ENCODE results near the gene SGCE. TPM values are rescaled to one million over a fixed set of nuclear protein-coding genes. Genes with fewer than 3 reads are reported as not detected.

Gene SGCE
- polyA plus RNA-seq, 1 experiment = 64.0 TPM

- CTCF ChIA-PET = no interaction called here
- TF ChIP-seq, protein P1, sequence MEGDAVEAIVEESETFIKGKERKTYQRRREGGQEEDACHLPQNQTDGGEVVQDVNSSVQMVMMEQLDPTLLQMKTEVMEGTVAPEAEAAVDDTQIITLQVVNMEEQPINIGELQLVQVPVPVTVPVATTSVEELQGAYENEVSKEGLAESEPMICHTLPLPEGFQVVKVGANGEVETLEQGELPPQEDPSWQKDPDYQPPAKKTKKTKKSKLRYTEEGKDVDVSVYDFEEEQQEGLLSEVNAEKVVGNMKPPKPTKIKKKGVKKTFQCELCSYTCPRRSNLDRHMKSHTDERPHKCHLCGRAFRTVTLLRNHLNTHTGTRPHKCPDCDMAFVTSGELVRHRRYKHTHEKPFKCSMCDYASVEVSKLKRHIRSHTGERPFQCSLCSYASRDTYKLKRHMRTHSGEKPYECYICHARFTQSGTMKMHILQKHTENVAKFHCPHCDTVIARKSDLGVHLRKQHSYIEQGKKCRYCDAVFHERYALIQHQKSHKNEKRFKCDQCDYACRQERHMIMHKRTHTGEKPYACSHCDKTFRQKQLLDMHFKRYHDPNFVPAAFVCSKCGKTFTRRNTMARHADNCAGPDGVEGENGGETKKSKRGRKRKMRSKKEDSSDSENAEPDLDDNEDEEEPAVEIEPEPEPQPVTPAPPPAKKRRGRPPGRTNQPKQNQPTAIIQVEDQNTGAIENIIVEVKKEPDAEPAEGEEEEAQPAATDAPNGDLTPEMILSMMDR (IDR thresholded peaks at IDR 0.05; ENCODE audit: insufficient read depth, low read depth, low read length) = no peak
- no peaks in the 10 kb centered on the region for H3K27me3 ChIP-seq (ENCODE audit: control insufficient read depth, insufficient read depth, low read length)
- H3K4me3 ChIP-seq (ENCODE audit: low read depth, low read length) = no peak overlapping the region
- DNase-seq (ENCODE audit: low read depth) = no peak
- POLR2A ChIA-PET = no interaction called here
- H3K36me3 ChIP-seq (ENCODE audit: control insufficient read depth, insufficient read depth, low read length) = 0 out of 2 replicates have a peak, but pooled peaks cover 2% of the 10 kb centered on the region
These were observed 53.8 kb downstream of the SGCE start for GRCh38 chr7:94602181-94602580.

GRCh38 chr7:94600267-94600666, 55.7 kb downstream of the SGCE start:
- ChIA-PET CTCF (no interaction called here), POLR2A (no interaction called here)
- Histone ChIP-seq H3K4me3 (ENCODE audit: low read depth, low read length) (no peak overlapping the region), H3K36me3 (ENCODE audit: control insufficient read depth, insufficient read depth, low read length) (0 out of 2 replicates have a peak, but pooled peaks cover 2% of the 10 kb centered on the region), H3K27me3 (ENCODE audit: control insufficient read depth, insufficient read depth, low read length) (no peaks in the 10 kb centered on the region)
- TF ChIP-seq, protein P1 (IDR thresholded peaks at IDR 0.05; ENCODE audit: insufficient read depth, low read depth, low read length) = no peak
- no peak for DNase-seq (ENCODE audit: low read depth)

DNA sequence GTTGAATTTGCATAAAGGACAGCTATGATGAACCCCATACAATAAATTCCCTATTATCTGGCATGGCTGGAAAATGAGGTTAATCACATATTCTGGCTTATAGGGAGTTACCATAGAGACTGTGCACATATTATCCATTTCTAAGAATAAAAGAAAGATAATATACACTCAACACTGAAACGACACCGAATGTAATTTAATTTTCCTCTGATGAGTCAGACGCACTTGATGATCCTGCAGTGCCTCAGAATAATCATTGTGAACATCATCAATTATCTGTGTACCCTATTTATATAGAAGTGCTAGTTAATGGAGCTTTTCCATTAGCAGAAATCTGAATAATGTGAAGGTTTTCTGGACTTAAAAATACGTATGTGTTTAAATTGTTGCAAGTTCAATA, 60.2 kb downstream of the SGCE start:
- no peak overlapping the region for H3K4me3 ChIP-seq (ENCODE audit: low read depth, low read length)
- no peak for DNase-seq (ENCODE audit: low read depth)
- H3K27me3 ChIP-seq (ENCODE audit: control insufficient read depth, insufficient read depth, low read length) = no peaks in the 10 kb centered on the region
- POLR2A ChIA-PET = no interaction called here
- 0 out of 2 replicates have a peak, but pooled peaks cover 2% of the 10 kb centered on the region for H3K36me3 ChIP-seq (ENCODE audit: control insufficient read depth, insufficient read depth, low read length)
- CTCF ChIA-PET = interaction anchor here (0.6 to 1.4 kb wide), 3 partner anchors 11 to 60 kb away, joined by 3 to 4 read pairs (median 3); partner anchors contain the start of gene SGCE
- TF ChIP-seq, protein P1 (IDR thresholded peaks at IDR 0.05; ENCODE audit: insufficient read depth, low read depth, low read length) = no peak

- no peak for DNase-seq (ENCODE audit: low read depth)
- H3K36me3 ChIP-seq (ENCODE audit: control insufficient read depth, insufficient read depth, low read length) = 0 out of 2 replicates have a peak, but pooled peaks cover 2% of the 10 kb centered on the region
- POLR2A ChIA-PET = no interaction called here
- CTCF ChIA-PET = interaction anchor here (0.6 kb wide), 1 partner anchor 10 kb away, joined by 4 read pairs; no protein-coding TSS in a partner anchor
- H3K27me3 ChIP-seq (ENCODE audit: control insufficient read depth, insufficient read depth, low read length) = no peaks in the 10 kb centered on the region
- TF ChIP-seq, protein P1 (IDR thresholded peaks at IDR 0.05; ENCODE audit: insufficient read depth, low read depth, low read length) = no peak
- H3K4me3 ChIP-seq (ENCODE audit: low read depth, low read length) = no peak overlapping the region
These were observed 61.1 kb downstream of the SGCE start for GRCh38 chr7:94594882-94595281.

GRCh38 chr7:94591176-94591575, 64.8 kb downstream of the SGCE start:
- Histone ChIP-seq H3K27me3 (ENCODE audit: control insufficient read depth, insufficient read depth, low read length) (no peaks in the 10 kb centered on the region), H3K36me3 (ENCODE audit: control insufficient read depth, insufficient read depth, low read length) (no peaks in the 10 kb centered on the region), H3K4me3 (ENCODE audit: low read depth, low read length) (no peak overlapping the region)
- TF ChIP-seq, protein P1 (IDR thresholded peaks at IDR 0.05; ENCODE audit: insufficient read depth, low read depth, low read length) = no peak
- ChIA-PET POLR2A (no interaction called here), CTCF (no interaction called here)
- DNase-seq (ENCODE audit: low read depth) = no peak
